Islet precursor cell (in vitro differentiated cells): Measurements from ENCODE around the gene RXRB.

ENCODE experiments used
- DNase-seq: peaks from one replicate; pipeline ENCODE4 v3.0.0-alpha.2; 2018

The RXRB gene

GRCh38 chr6:33174784-33175183 lies 25.7 kb downstream of the RXRB start:
- DNase-seq = no peak

DNA sequence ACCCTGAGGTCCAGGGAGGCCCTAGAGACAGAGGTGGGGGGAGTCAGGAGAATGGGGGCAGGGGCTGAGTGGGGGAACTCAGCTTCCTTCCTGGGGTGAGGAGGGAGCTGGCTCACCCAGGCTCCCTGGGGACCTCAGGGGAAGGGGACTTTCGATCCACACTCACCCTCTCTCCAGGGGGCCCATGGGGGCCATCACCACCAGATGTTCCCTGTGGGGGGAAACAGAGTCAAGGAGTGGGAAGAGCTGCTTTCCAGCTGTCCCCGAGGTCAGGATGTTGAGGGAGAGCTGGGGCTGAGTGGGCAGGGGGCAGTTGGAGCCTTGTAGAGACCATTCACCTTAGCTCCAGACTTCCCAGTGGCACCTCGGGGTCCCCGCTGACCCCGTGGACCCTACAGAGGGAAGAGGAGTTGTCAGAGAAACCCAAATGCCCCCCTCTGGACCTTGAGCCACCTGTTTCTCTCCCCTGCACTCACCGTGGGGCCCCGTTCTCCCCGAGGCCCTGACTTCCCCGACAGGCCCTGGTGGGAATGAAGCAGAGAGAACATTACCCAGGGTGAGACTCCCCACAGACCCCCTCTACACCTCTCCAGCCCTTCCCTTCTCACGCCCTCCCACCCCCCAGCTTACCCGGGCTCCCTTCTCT lies 26.8 kb downstream of the RXRB start:
- DNase-seq = no peak

- no peak for DNase-seq
Measured at GRCh38 chr6:33172688-33173534, 27.6 kb downstream of the RXRB start.

DNA sequence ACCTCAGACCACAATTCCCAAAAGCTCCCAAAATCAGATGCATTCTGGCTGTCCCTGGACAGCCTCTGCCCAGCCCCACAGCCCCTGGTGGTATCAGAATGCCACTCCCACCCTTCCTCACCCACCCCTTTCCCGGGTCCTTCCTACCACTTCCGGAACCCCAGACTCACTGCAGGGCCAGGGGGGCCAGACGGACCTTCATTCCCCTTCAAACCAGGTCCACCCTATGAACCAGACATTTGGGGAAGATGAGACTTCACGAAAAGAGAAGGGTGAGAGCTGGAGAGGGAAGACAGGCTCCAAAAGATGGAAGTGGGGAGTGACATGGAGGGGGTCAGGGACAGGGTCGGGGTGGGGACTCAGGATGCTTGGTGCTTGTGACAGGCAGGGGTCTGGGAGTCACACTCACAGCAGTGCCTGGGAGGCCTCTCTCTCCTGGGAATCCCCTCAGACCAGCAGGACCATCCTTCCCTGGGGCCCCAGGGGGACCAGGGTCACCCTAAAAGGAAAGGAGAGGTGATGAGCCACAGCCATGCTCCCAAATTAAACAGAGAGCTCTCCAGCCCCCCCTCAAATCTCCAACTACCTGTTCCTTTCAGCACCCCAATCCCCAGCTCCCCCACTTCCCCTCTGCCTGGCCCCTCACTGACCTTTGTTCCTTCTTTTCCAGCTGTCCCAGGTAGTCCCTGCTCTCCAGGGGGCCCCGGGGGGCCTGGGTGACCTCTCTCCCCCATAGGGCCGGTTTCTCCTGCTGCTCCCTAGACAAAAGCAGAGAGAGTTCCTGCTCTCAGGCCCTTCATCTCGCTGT lies 28.4 kb downstream of the RXRB start:
- DNase-seq = no peak

GRCh38 chr6:33171016-33171879 lies 29.2 kb downstream of the RXRB start:
- DNase-seq = no peak

GRCh38 chr6:33170176-33171015 lies 30.1 kb downstream of the RXRB start:
- no peak for DNase-seq

- peak; percentile 44 for DNase-seq
Measured at GRCh38 chr6:33169291-33170175, 30.9 kb downstream of the RXRB start.

DNA sequence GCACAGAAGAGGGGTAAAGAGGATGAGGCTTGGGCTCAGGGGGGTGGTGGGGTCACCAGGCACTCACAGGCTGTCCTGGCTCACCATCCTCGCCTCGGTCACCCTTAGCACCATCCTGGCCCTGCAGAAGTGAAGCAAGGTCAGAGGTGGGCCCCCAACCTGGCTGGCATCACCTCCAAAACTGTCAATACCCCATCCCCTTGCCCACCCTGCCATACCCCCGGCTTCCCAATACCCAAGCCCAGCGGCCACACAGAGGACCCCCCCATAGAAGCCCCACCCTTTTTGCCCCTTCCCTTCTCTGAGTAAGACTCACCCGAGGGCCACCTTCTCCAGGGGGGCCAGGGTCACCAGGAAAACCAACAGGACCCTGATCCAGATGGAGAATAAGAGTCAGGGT lies 31.8 kb downstream of the RXRB start:
- no peak for DNase-seq

DNA sequence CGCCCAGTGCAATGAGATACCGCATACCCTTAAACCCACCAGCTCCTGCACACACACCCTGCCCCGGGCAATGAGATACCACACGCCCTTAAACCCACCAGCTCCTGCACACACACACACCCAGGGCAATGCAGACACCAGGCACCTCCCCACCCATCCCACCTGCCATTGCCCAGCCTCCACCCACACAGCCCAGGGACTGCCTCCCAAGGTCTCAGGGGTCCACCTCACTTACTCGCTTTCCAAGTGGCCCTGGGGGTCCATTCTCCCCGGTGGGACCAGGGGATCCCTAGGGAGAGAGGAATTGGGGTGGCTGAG lies 32.2 kb downstream of the RXRB start:
- peak; percentile 44 for DNase-seq

DNA sequence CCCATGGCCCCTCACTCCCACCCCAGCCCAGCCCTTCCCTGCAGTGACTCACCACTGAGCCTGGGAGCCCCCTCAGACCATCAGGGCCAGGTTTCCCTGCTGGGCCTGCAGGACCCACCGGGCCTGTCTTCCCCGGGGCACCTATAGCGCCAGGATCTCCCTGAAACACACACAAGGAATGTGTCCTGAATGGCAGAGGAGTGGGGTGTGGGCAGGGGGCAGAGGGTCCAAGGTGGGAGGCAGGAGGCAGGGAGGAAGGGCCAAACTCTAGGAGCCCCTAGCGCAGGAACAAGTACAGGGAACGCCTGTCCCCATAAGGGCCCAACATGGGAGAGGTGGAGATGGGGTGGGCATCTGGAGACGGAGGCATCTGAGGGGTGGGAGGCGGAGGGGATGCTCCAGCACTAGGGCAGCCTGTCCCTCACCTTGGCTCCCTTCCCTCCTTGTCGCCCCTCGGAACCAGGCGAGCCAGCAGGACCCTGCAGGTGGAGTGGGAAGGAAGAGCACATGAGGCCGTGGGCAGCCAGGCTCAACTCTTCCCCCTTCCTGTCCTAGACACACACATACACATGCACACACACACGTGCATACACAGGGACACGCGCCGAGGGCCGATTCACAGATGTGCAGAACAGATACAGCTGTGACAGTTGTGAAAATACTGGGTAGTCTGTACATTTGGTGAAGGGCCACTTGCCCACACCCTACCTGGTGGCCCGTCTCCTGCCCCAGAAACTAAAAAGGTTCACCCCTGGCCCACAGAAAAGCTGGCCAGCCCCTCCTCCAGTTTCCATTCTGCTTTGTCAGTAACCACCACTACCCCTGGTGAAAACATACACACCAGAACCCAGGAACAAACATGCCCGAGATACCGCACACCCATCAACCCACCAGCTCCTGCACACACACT lies 32.8 kb downstream of the RXRB start:
- DNase-seq = peak; percentile 37

DNA sequence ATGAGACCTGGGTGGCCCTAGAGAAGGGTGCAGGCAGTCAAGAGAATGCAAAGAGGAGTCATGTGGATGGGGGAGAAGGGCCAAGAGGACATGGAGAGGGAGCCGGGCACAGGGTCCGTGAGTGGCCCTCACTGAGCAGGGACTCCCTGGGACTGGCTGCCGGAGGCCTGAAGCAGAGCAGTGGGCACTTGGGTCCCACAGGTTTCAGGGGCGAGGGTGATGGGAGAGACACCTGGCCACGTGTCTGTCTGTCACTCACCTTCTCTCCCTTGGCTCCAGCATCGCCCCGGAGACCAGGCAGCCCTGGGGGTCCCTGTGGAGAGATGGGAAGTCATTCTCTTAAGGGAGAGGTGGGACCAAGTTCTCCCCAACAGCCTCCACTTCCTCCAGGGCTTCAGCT lies 33.7 kb downstream of the RXRB start:
- DNase-seq = peak; percentile 42

GRCh38 chr6:33166363-33166762 lies 34.1 kb downstream of the RXRB start:
- no peak for DNase-seq

DNA sequence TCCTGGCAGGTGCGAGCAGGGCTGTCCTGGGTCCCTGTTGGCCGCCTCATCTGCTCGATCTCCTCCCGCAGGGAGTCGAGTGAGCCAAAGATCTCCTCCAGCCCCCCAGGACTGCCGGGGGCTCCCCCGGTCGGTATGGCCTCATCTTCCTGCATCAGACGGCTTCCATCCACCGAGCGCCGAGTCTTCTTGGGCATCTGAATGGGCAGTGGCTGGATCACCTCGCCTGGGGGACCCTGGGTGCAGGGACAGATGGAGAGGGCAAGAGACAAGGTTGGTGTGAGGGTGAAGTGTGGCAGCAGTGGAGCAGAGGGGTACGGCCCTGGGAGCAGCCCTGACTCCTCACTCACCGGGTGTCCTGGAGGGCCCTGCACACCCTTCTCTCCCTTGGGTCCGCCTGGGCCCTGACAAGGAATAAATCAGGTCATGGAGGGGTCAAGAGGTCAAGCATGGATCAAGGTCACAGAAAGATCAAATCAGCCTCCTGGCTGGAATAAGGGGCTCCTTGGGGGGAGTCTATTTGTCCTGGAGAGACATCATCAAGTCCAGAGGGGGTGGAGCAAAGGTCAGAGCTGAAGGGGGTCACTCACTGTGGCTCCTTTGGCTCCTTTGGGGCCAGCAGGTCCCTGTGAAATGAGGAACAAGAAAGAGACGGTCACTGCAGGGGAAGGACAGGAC lies 34.7 kb downstream of the RXRB start:
- DNase-seq = peak; percentile 45

GRCh38 chr6:33164665-33165373 lies 35.6 kb downstream of the RXRB start:
- DNase-seq = peak; percentile 29

- DNase-seq = peak; percentile 52
Measured at GRCh38 chr6:33164176-33164575, 36.3 kb downstream of the RXRB start.

DNA sequence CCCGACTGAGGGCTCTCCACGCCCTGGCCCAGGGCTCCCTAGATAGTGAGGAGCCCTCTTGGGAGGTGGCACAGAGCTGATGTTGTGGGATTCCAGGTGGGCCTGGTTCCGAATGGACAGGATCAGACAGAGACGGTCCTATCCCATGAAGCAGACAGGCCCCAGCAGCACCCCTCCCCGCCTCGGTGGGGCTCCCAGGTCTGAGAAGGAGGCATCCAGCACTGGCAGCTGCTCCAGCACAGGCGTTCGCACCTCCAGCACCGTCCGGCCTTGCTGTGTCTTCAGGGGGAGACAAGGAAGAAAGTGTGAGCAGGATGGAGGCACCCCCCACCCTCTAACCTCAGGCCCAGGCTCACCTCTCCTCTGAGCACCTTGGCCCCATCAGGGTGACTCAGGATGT lies 36.9 kb downstream of the RXRB start:
- DNase-seq = peak; percentile 38

- DNase-seq = peak; percentile 82
Measured at GRCh38 chr6:33161354-33162331, 38.8 kb downstream of the RXRB start.
